ENCODE results near the gene SPATC1L. TPM values are rescaled to one million over a fixed set of nuclear protein-coding genes. Genes with fewer than 3 reads are reported as not detected.
A peak's percentile ranks its signal among the peaks of the same experiment; 100 is the strongest.
"Not testable (repeated sequence)": the region's sequence is repeated elsewhere in the genome, so short reads cannot be mapped to it uniquely, and the experiment has no call there.

Gene SPATC1L
- total RNA-seq, 1 donor from 2014 or later: 58.7 TPM

DNA sequence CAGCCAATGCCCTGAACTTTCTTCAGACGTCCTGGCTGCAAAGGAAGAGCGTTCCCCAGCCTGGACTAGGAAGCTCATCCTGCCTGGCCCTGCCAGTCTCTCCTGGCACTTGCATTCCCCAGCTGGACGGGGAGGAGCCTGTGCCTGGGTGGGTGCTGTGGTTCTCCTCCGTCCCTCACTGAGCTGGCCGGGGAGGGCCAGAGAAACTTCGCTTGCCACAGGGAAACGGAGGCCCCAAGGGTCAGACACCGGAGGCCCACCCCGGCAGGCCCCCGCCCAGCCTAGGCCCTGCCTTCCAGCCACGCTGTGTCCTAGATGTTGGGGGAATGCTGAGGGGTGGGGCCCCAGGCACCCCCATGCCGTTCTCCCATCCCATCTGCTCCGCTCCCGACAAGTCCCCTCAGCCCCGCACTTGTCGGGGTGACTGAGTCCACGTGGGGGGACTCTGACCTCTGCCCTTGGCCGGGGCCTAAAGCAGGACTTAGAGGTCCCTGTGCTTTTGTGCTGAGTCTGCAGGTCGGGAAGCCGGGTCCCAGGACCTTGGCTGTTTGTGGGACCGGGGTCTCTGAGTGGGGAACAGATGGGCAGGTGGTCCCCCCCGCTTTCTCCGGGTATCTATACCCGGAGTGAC lies 33.7 kb downstream of the SPATC1L start:
- Mint-ChIP-seq H3K4me3 (ENCODE audit: unreplicated experiment) (no peak overlapping the region), H3K27ac (ENCODE audit: unreplicated experiment) (no peak overlapping the region), H3K4me1 (ENCODE audit: low read depth, unreplicated experiment) (peaks cover 5% of the 10 kb centered on the region), H3K9me3 (ENCODE audit: unreplicated experiment) (peaks cover 12% of the 10 kb centered on the region), H3K36me3 (ENCODE audit: unreplicated experiment) (no peaks in the 10 kb centered on the region), H3K27me3 (ENCODE audit: unreplicated experiment) (peaks cover 4% of the 10 kb centered on the region)
- peak; percentile 10 for DNase-seq
- no peak for TF ChIP-seq CTCF (IDR thresholded peaks at IDR 0.05; ENCODE audit: partially characterized antibody, unreplicated experiment)

DNA sequence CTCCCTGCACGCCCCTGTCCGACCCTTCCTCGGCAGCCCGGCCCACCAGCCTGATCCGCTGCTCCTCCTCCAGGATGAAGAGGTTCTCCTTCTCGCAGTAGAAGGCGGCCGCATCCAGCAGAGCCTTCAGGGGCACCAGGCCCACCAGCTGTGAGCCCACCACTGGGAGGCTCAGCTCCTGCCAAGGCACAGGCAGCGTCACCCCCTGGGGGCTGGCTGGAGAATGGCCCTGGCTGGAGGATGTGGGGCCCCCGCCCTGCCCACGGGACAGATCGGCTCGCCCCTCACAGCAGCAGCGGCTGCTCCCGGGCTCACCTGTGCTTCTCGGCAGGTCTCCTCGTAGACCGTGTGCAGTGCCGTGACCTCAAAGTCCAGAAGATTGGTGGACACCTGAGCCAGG lies 34.2 kb downstream of the SPATC1L start:
- no peaks in the 10 kb centered on the region for H3K36me3 Mint-ChIP-seq (ENCODE audit: unreplicated experiment)
- peak; percentile 29 for DNase-seq
- H3K4me3 Mint-ChIP-seq (ENCODE audit: unreplicated experiment): no peak overlapping the region
- no peak overlapping the region for H3K27ac Mint-ChIP-seq (ENCODE audit: unreplicated experiment)
- H3K9me3 Mint-ChIP-seq (ENCODE audit: unreplicated experiment): peaks cover 12% of the 10 kb centered on the region
- peaks cover 4% of the 10 kb centered on the region for H3K27me3 Mint-ChIP-seq (ENCODE audit: unreplicated experiment)
- TF ChIP-seq CTCF (IDR thresholded peaks at IDR 0.05; ENCODE audit: partially characterized antibody, unreplicated experiment): no peak
- peaks cover 5% of the 10 kb centered on the region for H3K4me1 Mint-ChIP-seq (ENCODE audit: low read depth, unreplicated experiment)

GRCh38 chr21:46149205-46149901 lies 34.9 kb downstream of the SPATC1L start:
- peaks cover 8% of the 10 kb centered on the region for H3K27me3 Mint-ChIP-seq (ENCODE audit: unreplicated experiment)
- DNase-seq: peak; percentile 14
- H3K4me3 Mint-ChIP-seq (ENCODE audit: unreplicated experiment): no peak overlapping the region
- no peaks in the 10 kb centered on the region for H3K36me3 Mint-ChIP-seq (ENCODE audit: unreplicated experiment)
- no peak for TF ChIP-seq CTCF (IDR thresholded peaks at IDR 0.05; ENCODE audit: partially characterized antibody, unreplicated experiment)
- peaks cover 12% of the 10 kb centered on the region for H3K9me3 Mint-ChIP-seq (ENCODE audit: unreplicated experiment)
- peaks cover 5% of the 10 kb centered on the region for H3K4me1 Mint-ChIP-seq (ENCODE audit: low read depth, unreplicated experiment)
- peak overlapping the region; percentile 4 for H3K27ac Mint-ChIP-seq (ENCODE audit: unreplicated experiment)

- no peak for DNase-seq
- Mint-ChIP-seq H3K27me3 (ENCODE audit: unreplicated experiment) (peaks cover 8% of the 10 kb centered on the region), H3K27ac (ENCODE audit: unreplicated experiment) (no peak overlapping the region), H3K4me3 (ENCODE audit: unreplicated experiment) (no peak overlapping the region), H3K4me1 (ENCODE audit: low read depth, unreplicated experiment) (peaks cover 10% of the 10 kb centered on the region), H3K9me3 (ENCODE audit: unreplicated experiment) (peaks cover 12% of the 10 kb centered on the region), H3K36me3 (ENCODE audit: unreplicated experiment) (no peaks in the 10 kb centered on the region)
- no peak for TF ChIP-seq CTCF (IDR thresholded peaks at IDR 0.05; ENCODE audit: partially characterized antibody, unreplicated experiment)
These were observed 36.2 kb downstream of the SPATC1L start for GRCh38 chr21:46148106-46148505.

DNA sequence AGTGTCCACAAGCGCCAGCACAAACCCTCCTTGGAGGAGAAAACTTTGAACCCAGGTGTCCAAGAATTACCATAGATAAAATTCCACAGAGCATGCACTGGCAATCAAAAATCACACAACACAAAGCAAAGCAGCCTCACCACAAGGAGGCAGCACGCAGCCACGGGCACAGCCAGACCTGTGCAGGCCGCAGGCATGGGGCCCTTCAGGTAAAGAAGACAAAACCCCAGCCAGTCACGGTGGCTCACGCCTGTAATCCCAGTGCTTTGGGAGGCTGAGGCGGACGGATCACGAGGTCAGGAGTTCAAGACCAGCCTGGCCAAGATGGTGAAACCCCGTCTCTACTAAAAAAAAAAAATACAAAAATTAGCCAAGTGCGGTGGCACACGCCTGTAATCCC lies 36.8 kb downstream of the SPATC1L start:
- TF ChIP-seq CTCF (IDR thresholded peaks at IDR 0.05; ENCODE audit: partially characterized antibody, unreplicated experiment): peak; percentile 58
- H3K9me3 Mint-ChIP-seq (ENCODE audit: unreplicated experiment); H3K27ac Mint-ChIP-seq (ENCODE audit: unreplicated experiment); H3K4me3 Mint-ChIP-seq (ENCODE audit: unreplicated experiment); H3K36me3 Mint-ChIP-seq (ENCODE audit: unreplicated experiment); H3K27me3 Mint-ChIP-seq (ENCODE audit: unreplicated experiment); H3K4me1 Mint-ChIP-seq (ENCODE audit: low read depth, unreplicated experiment): not testable (repeated sequence)
- peak; percentile 69 for DNase-seq

Measured in glutamatergic neuron (in vitro differentiated cells).